ENCODE results near the gene LDAH. TPM values are rescaled to one million over a fixed set of nuclear protein-coding genes. Genes with fewer than 3 reads are reported as not detected.

LDAH gene
- total RNA-seq, 1 experiment from 2014 or later = 17.2 TPM

DNA sequence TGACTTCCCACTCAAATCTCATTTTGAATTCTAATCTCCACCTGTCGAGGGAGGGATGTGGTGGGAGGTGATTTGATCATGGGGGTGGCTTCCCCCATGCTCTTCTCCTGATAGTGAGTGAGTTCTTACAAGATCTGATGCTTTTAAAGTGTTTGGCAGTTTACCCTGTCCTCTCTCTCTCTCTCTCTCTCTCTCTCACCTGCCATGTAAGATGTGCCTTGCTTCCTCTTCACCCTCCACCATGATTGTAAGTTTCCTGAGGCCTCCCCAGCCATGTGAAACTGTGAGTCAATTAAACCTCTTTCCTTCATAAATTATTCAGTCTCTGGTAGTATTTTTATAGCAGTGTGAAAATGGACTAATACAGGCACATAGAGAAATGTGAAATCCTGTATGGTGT, 7.0 kb upstream of the LDAH start:
- intact Hi-C loops (cut with micrococcal nuclease; ENCODE audit: unreplicated experiment) = no loop called here
- CTCF ChIA-PET = no interaction called here

DNA sequence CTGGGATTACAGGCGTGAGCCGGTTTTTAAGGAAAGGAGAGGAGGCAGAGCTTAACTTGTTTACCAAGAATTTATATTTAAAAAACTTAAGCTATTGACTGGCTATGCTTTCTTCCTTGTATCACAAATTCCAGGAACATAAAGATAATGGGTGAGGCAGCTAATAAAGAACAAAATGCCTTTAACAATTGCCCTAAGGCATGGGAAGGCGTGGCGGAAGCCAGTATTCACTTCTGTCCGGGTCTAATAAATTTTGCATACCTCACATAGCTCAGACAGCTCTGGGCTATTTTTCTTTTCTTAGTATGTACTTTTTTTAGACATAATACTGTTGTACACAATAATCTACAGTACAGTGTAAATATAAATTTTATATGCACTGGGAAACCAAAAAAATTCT, 1.0 kb upstream of the LDAH start:
- CTCF ChIA-PET = no interaction called here
- Histone ChIP-seq H3K27me3 (ENCODE audit: control insufficient read depth, insufficient read depth, low read length) (no peaks in the 10 kb centered on the region), H3K4me3 (ENCODE audit: low read depth in 2 of 2, low read length in 2 of 2) (no peak overlapping the region), H3K9me3 (ENCODE audit: control insufficient read depth, insufficient read depth, low read depth, low read length) (no peaks in the 10 kb centered on the region), H3K4me1 (ENCODE audit: control insufficient read depth, insufficient read depth, low read length) (no peaks in the 10 kb centered on the region), H3K27ac (ENCODE audit: low read length) (no peak overlapping the region), H3K36me3 (ENCODE audit: control insufficient read depth, insufficient read depth, low read length) (no peaks in the 10 kb centered on the region)
- TF ChIP-seq, protein P1, sequence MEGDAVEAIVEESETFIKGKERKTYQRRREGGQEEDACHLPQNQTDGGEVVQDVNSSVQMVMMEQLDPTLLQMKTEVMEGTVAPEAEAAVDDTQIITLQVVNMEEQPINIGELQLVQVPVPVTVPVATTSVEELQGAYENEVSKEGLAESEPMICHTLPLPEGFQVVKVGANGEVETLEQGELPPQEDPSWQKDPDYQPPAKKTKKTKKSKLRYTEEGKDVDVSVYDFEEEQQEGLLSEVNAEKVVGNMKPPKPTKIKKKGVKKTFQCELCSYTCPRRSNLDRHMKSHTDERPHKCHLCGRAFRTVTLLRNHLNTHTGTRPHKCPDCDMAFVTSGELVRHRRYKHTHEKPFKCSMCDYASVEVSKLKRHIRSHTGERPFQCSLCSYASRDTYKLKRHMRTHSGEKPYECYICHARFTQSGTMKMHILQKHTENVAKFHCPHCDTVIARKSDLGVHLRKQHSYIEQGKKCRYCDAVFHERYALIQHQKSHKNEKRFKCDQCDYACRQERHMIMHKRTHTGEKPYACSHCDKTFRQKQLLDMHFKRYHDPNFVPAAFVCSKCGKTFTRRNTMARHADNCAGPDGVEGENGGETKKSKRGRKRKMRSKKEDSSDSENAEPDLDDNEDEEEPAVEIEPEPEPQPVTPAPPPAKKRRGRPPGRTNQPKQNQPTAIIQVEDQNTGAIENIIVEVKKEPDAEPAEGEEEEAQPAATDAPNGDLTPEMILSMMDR (IDR thresholded peaks at IDR 0.05) = no peak
- TF ChIP-seq POLR2AphosphoS5 (IDR thresholded peaks at IDR 0.05; ENCODE audit: low read depth, low read length) (no peak), TCF7L2 (IDR thresholded peaks at IDR 0.05; ENCODE audit: low read depth, low read length) (no peak), SIN3A (IDR thresholded peaks at IDR 0.05; ENCODE audit: borderline replicate concordance, insufficient read depth, low read depth, low read length) (no peak)
- TF ChIP-seq, protein P2, sequence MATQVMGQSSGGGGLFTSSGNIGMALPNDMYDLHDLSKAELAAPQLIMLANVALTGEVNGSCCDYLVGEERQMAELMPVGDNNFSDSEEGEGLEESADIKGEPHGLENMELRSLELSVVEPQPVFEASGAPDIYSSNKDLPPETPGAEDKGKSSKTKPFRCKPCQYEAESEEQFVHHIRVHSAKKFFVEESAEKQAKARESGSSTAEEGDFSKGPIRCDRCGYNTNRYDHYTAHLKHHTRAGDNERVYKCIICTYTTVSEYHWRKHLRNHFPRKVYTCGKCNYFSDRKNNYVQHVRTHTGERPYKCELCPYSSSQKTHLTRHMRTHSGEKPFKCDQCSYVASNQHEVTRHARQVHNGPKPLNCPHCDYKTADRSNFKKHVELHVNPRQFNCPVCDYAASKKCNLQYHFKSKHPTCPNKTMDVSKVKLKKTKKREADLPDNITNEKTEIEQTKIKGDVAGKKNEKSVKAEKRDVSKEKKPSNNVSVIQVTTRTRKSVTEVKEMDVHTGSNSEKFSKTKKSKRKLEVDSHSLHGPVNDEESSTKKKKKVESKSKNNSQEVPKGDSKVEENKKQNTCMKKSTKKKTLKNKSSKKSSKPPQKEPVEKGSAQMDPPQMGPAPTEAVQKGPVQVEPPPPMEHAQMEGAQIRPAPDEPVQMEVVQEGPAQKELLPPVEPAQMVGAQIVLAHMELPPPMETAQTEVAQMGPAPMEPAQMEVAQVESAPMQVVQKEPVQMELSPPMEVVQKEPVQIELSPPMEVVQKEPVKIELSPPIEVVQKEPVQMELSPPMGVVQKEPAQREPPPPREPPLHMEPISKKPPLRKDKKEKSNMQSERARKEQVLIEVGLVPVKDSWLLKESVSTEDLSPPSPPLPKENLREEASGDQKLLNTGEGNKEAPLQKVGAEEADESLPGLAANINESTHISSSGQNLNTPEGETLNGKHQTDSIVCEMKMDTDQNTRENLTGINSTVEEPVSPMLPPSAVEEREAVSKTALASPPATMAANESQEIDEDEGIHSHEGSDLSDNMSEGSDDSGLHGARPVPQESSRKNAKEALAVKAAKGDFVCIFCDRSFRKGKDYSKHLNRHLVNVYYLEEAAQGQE (IDR thresholded peaks at IDR 0.05; ENCODE audit: insufficient read depth in 1 of 2, low read depth in 2 of 2, low read length in 1 of 2) = no peak
- intact Hi-C loops (cut with micrococcal nuclease; ENCODE audit: unreplicated experiment) (no loop called here), in situ Hi-C loops (cut with HindIII; ENCODE audit: low pct_unique_long_range_greater_than_20kb, low sequenced_read_pairs) (no loop called here)
- no peak for ATAC-seq
- DNase-seq (ENCODE audit: low read depth, low spot score) = no peak
- no TSS peak for BruUV-seq (replicated peaks)
- POLR2A ChIA-PET = interaction anchor here (0.6 kb wide), 1 partner anchor 71 kb away, joined by 5 read pairs; no protein-coding TSS in a partner anchor

More for the DNA sequence above, 7.0 kb upstream of the LDAH start:
- Histone ChIP-seq H3K27me3 (ENCODE audit: control insufficient read depth, insufficient read depth, low read length) (peaks cover 2% of the 10 kb centered on the region; the same call in 1 of the 2 replicates), H3K36me3 (ENCODE audit: control insufficient read depth, insufficient read depth, low read length) (no peaks in the 10 kb centered on the region), H3K4me3 (ENCODE audit: low read depth in 2 of 2, low read length in 2 of 2) (no peak overlapping the region), H3K4me1 (ENCODE audit: control insufficient read depth, insufficient read depth, low read length) (no peaks in the 10 kb centered on the region), H3K9me3 (ENCODE audit: control insufficient read depth, insufficient read depth, low read depth, low read length) (no peaks in the 10 kb centered on the region), H3K27ac (ENCODE audit: low read length) (no peak overlapping the region)
- ATAC-seq (no peak), DNase-seq (ENCODE audit: low read depth, low spot score) (no peak)
- POLR2A ChIA-PET = no interaction called here
- no TSS peak for BruUV-seq (replicated peaks)
- TF ChIP-seq, protein P1 (IDR thresholded peaks at IDR 0.05) = no peak
- no peak for TF ChIP-seq SIN3A (IDR thresholded peaks at IDR 0.05; ENCODE audit: borderline replicate concordance, insufficient read depth, low read depth, low read length)
- TF ChIP-seq POLR2AphosphoS5 (IDR thresholded peaks at IDR 0.05; ENCODE audit: low read depth, low read length) = no peak
- no peak for TF ChIP-seq TCF7L2 (IDR thresholded peaks at IDR 0.05; ENCODE audit: low read depth, low read length)
- TF ChIP-seq, protein P2 (IDR thresholded peaks at IDR 0.05; ENCODE audit: insufficient read depth in 1 of 2, low read depth in 2 of 2, low read length in 1 of 2) = no peak
- in situ Hi-C loops (cut with HindIII; ENCODE audit: low pct_unique_long_range_greater_than_20kb, low sequenced_read_pairs) = no loop called here

Measured in Panc1 (cell line).